K562 (cell line): ENCODE measurements around the gene BLOC1S2. TPM values are rescaled to one million over a fixed set of nuclear protein-coding genes. Genes with fewer than 3 reads are reported as not detected.

Source experiments
- ATAC-seq: fragments of 200-7000 bp; cut with Tn5 transposase; 3 replicates; pipeline ENCODE4 v1.9.1; 2020; ENCODE audit warnings: moderate library complexity
- BruUV-seq: library from RNA; stranded (reverse); fragments of 400-500 nt; replicated peaks from 2 replicates; lab custom pipeline; 2021; lab: Mats Ljungman, UMichigan
- CTCF ChIA-PET: fragments of 300-600 bp; formaldehyde crosslinking; extraction: SDS; loops from one replicate; lab custom pipeline; 2021; ENCODE audit warnings: low intra/inter-chr PET ratio; lab: Yijun Ruan, JAX
- POLR2A ChIA-PET: fragments of 300-600, 350-650 bp; sonication (Branson Sonifier 250); formaldehyde crosslinking; extraction: SDS; loops from one replicate; lab custom pipeline; 2021; ENCODE audit warnings: antibody characterized with exemption, inconsistent platforms; lab: Yijun Ruan, JAX
- DNase-seq, 4 experiments: peaks; one replicate each; pipeline versions ENCODE4 v3.0.0 to v3.0.0-alpha.2; 2011 to 2018; ENCODE audit warnings: low spot score in 3 of 4, mixed read lengths in 3 of 4; ENCODE audit errors: extremely low read depth in 1 of 4
- FAIRE-seq: peaks from 2 replicates; lab custom pipeline; 2011; peaks lifted over from hg19 to GRCh38; lab: Jason Lieb, UNC
- H2AFZ ChIP-seq: 2 replicates; pipeline ENCODE4 v1.6.0; 2011; ENCODE audit warnings: low read depth, low read length, control low read depth, inconsistent platforms
- H3K27ac ChIP-seq: fragments of 200-600 bp; 3 replicates; pipeline ENCODE4 v1.8.0; 2011; ENCODE audit warnings: low read depth, mild to moderate bottlenecking, control low read depth, inconsistent platforms, low read length, moderate library complexity, mixed read lengths; ENCODE audit errors: extremely low read depth
- H3K27me3 ChIP-seq, 2 experiments: fragments of 300-600 bp in 1 of 2; 2 replicates in 1 of 2; 3 replicates in 1 of 2; pipeline versions ENCODE4 v1.6.0 to v1.8.0; 2011; ENCODE audit warnings: inconsistent platforms in 2 of 2, low read length in 2 of 2, mild to moderate bottlenecking in 1 of 2, mixed read lengths in 1 of 2, moderate library complexity in 1 of 2; ENCODE audit not compliant: control insufficient read depth in 2 of 2, insufficient read depth in 2 of 2
- H3K36me3 ChIP-seq: fragments of 300-600 bp; 3 replicates; pipeline ENCODE4 v1.8.0; 2011; ENCODE audit warnings: mild to moderate bottlenecking, low read length, inconsistent platforms; ENCODE audit not compliant: control insufficient read depth, insufficient read depth
- H3K4me1 ChIP-seq, 2 experiments: fragments of 200-600 bp in 1 of 2; replicated peaks in 1 of 2; 2 replicates in 1 of 2; 3 replicates in 1 of 2; pipeline versions ENCODE4 v1.5.1 to v1.8.0; 2011; ENCODE audit warnings: inconsistent platforms in 2 of 2, low read length in 2 of 2, mild to moderate bottlenecking in 1 of 2, mixed read lengths in 1 of 2, moderate library complexity in 1 of 2; ENCODE audit not compliant: control insufficient read depth in 2 of 2, insufficient read depth in 2 of 2
- H3K4me2 ChIP-seq: 2 replicates; pipeline ENCODE4 v1.6.1; 2011; ENCODE audit warnings: low read length, control low read depth, inconsistent platforms, mixed read lengths; ENCODE audit not compliant: insufficient read depth
- H3K4me3 ChIP-seq: fragments of 200-600 bp; sonication (generic), shearing (Covaris generic); 2 replicates; pipeline ENCODE4 v1.5.1; 2016; ENCODE audit warnings: control low read depth, inconsistent platforms
- H3K79me2 ChIP-seq: fragments of 200-600 bp; 3 replicates; pipeline ENCODE4 v1.8.0; 2011; ENCODE audit warnings: low read length, inconsistent platforms; ENCODE audit not compliant: control insufficient read depth, insufficient read depth
- H3K9ac ChIP-seq, 2 experiments: 2 replicates each; pipeline versions ENCODE4 v1.6.0 to v1.6.1; 2011; ENCODE audit warnings: low read depth in 2 of 2, low read length in 2 of 2, control low read depth in 1 of 2, inconsistent platforms in 1 of 2, mild to moderate bottlenecking in 1 of 2, mixed read lengths in 1 of 2; ENCODE audit not compliant: insufficient read depth in 1 of 2
- H3K9me1 ChIP-seq: one replicate; pipeline ENCODE4 v1.6.0; 2011; ENCODE audit warnings: inconsistent platforms, mild to moderate bottlenecking, low read length, moderate library complexity; ENCODE audit not compliant: control insufficient read depth, insufficient read depth
- H3K9me3 ChIP-seq: replicated peaks from 2 replicates; pipeline ENCODE4 v1.5.1; 2011; ENCODE audit warnings: low read depth, low read length, inconsistent platforms; ENCODE audit not compliant: control insufficient read depth, insufficient read depth
- H4K20me1 ChIP-seq: replicated peaks from 2 replicates; pipeline ENCODE4 v1.6.1; 2011; ENCODE audit warnings: low read length, inconsistent platforms, mixed read lengths; ENCODE audit not compliant: control insufficient read depth, insufficient read depth
- ILF3 ChIP-seq: fragments of 450-650 bp; IDR thresholded peaks from 2 replicates; pipeline ENCODE4 v1.6.1; 2018; ENCODE audit warnings: antibody characterized with exemption, mild to moderate bottlenecking, moderate library complexity, borderline replicate concordance
- ZHX1 ChIP-seq: fragments of 150-350 bp; conservative IDR thresholded peaks from 2 replicates; pipeline ENCODE4 v1.6.1; 2014; ENCODE audit warnings: low read length
- WGBS: fragments of 100-300 bp; shearing (Covaris generic); methylation state at CpG from one replicate; pipeline ENCODE4 v1.1.6; 2016; ENCODE audit warnings: low coverage, mixed read lengths; ENCODE audit not compliant: insufficient coverage; ENCODE audit errors: missing lambda C conversion rate; 5-methylcytosine and 5-hydroxymethylcytosine counted together
- in situ Hi-C: fragments of 300-500 bp; cut with MboI; formaldehyde crosslinking; loops from 4 replicates; pipeline ENCODE4 v1.15.0; 2018; ENCODE audit warnings: inconsistent platforms, mixed read lengths
- intact Hi-C: fragments of 100-400 bp; cut with micrococcal nuclease; formaldehyde crosslinking; loops from 2 replicates; pipeline ENCODE4 v1.14.2; 2022
- polyA plus RNA-seq, 8 experiments: library from polyadenylated mRNA; depleted of rRNA in 4 of 8; stranded (reverse) in 5 of 8; unstranded in 3 of 8; fragments of >200 nt; fragmentation: Nextera tagmentation in 2 of 8; fragmentation: Illumina TruSeq in 1 of 8; extraction: Ambion mirVana in 2 of 8; extraction: Trizol in 1 of 8; gene quantifications; 2 replicates each; pipeline versions ENCODE4 v1.2.1 to v1.2.3, GENCODE V29; 2011 to 2014; ENCODE audit warnings: inconsistent platforms in 1 of 8, missing spikeins in 1 of 8
- total RNA-seq, 7 experiments: library from RNA; depleted of rRNA in 6 of 7; stranded (reverse); fragments of >200 nt in 6 of 7; fragmentation: Illumina TruSeq in 2 of 7; extraction: Trizol in 2 of 7; gene quantifications; 2 replicates each; pipeline versions ENCODE4 v1.2.1 to v1.2.3, GENCODE V29; 2011 to 2021; ENCODE audit warnings: low replicate concordance in 1 of 7

Gene BLOC1S2
- total and polyA plus RNA-seq, 9 of the 15 experiments (the other 6 are each of a cell fraction or from before 2014, with no cell fraction given) = 29.5 to 45.8 (median 34.9) TPM

GRCh38 chr10:100248820-100249219 lies 37.7 kb downstream of the BLOC1S2 start:
- intact Hi-C loops (no loop called here), in situ Hi-C loops (no loop called here)
- FAIRE-seq (no peak), DNase-seq (no peak), ATAC-seq (no peak)
- Histone ChIP-seq H3K9me3 (no peaks in the 10 kb centered on the region), H3K4me1 (no peaks in the 10 kb centered on the region), H4K20me1 (no peaks in the 10 kb centered on the region), H3K79me2 (no peaks in the 10 kb centered on the region), H3K9ac (peak overlapping the region in 1 of 2 experiments; percentile 45; a peak in 1 of 4 replicates), H2AFZ (no peak overlapping the region), H3K4me2 (no peak overlapping the region), H3K27ac (no peak overlapping the region), H3K4me3 (no peak overlapping the region), H3K9me1 (no peaks in the 10 kb centered on the region), H3K27me3 (no peaks in the 10 kb centered on the region), H3K36me3 (peaks cover 61% of the 10 kb centered on the region)
- ChIA-PET POLR2A (interaction anchor here (1.5 kb wide), 1 partner anchor 9 kb away, joined by 4 read pairs; no protein-coding TSS in a partner anchor), CTCF (no interaction called here)
- WGBS = 94% methylated on average over 6 of the region's 7 CpGs
- TF ChIP-seq ZHX1 (no peak), ILF3 (no peak)
- no TSS peak for BruUV-seq
